HepG2 (cell line): ENCODE measurements around the gene SWI5. TPM values are rescaled to one million over a fixed set of nuclear protein-coding genes. Genes with fewer than 3 reads are reported as not detected.

Experiments
- FLYWCH1 ChIP-seq: sonication (generic); formaldehyde crosslinking; IDR thresholded peaks from 2 replicates; pipeline ENCODE4 v1.8.1; 2023; ENCODE audit warnings: mild to moderate bottlenecking, missing genetic modification reagents
- HES4 ChIP-seq: sonication (generic); formaldehyde crosslinking; IDR thresholded peaks from 2 replicates; pipeline ENCODE4 v1.9.0; 2021; ENCODE audit warnings: mild to moderate bottlenecking, missing genetic modification reagents, borderline replicate concordance
- PREB ChIP-seq: sonication (generic); formaldehyde crosslinking; IDR thresholded peaks from 2 replicates; pipeline ENCODE4 v1.4.0; 2020; ENCODE audit warnings: missing genetic modification reagents
- REST ChIP-seq, 2 experiments: IDR thresholded peaks; 2 replicates each; pipeline ENCODE4 v1.6.1; 2011 to 2012; ENCODE audit warnings: low read length in 2 of 2, borderline replicate concordance in 1 of 2, low read depth in 1 of 2, mild to moderate bottlenecking in 1 of 2, moderate library complexity in 1 of 2
- ZBTB37 ChIP-seq: sonication (generic); formaldehyde crosslinking; IDR thresholded peaks from 2 replicates; pipeline ENCODE4 v1.4.0; 2020; ENCODE audit warnings: mild to moderate bottlenecking, missing genetic modification reagents
- ZNF230 ChIP-seq: sonication (generic); formaldehyde crosslinking; IDR thresholded peaks from 2 replicates; pipeline ENCODE4 v1.4.0; 2020; ENCODE audit warnings: mild to moderate bottlenecking, missing genetic modification reagents
- ZNF260 ChIP-seq: sonication (generic); formaldehyde crosslinking; IDR thresholded peaks from 2 replicates; pipeline ENCODE4 v1.4.0; 2020; ENCODE audit warnings: missing genetic modification reagents, low read depth, mild to moderate bottlenecking, borderline replicate concordance
- ZNF577 ChIP-seq: sonication (generic); formaldehyde crosslinking; IDR thresholded peaks from 2 replicates; pipeline ENCODE4 v1.4.0; 2020; ENCODE audit warnings: mild to moderate bottlenecking, low read depth, missing genetic modification reagents, borderline replicate concordance
- ZNF703 ChIP-seq: sonication (generic); formaldehyde crosslinking; IDR thresholded peaks from 2 replicates; pipeline ENCODE4 v1.5.1; 2020; ENCODE audit warnings: missing genetic modification reagents, mild to moderate bottlenecking, moderate library complexity, borderline replicate concordance
- ZNF788 ChIP-seq: sonication (generic); formaldehyde crosslinking; IDR thresholded peaks from 2 replicates; pipeline ENCODE4 v1.5.0; 2020; ENCODE audit warnings: mild to moderate bottlenecking, missing genetic modification reagents, borderline replicate concordance
- ZNF792 ChIP-seq: IDR thresholded peaks from 2 replicates; pipeline ENCODE4 v1.6.1; 2016
- polyA plus RNA-seq, 8 experiments: library from polyadenylated mRNA; depleted of rRNA in 3 of 8; stranded (reverse) in 7 of 8; unstranded in 1 of 8; fragments of >200 nt; fragmentation: Illumina TruSeq in 4 of 8; extraction: Trizol in 4 of 8; gene quantifications; 2 replicates each; pipeline versions ENCODE4 v1.2.1 to v1.2.3, GENCODE V29; 2011 to 2016; ENCODE audit warnings: low read depth in 4 of 8, missing spikeins in 1 of 8, mixed read lengths in 1 of 8; ENCODE audit not compliant: insufficient read depth in 1 of 8
- total RNA-seq, 5 experiments: library from RNA; depleted of rRNA; stranded (reverse); fragments of >200 nt; fragmentation: Illumina TruSeq; extraction: Trizol; gene quantifications; 2 replicates each; pipeline ENCODE4 v1.2.3, GENCODE V29; 2016; ENCODE audit warnings: low read depth in 1 of 5
- TF ChIP-seq, protein P1 (sequence below): sonication (generic); formaldehyde crosslinking; IDR thresholded peaks from 2 replicates; pipeline ENCODE4 v1.5.1; 2020; ENCODE audit warnings: missing genetic modification reagents, mild to moderate bottlenecking, borderline replicate concordance
- TF ChIP-seq, protein P2 (sequence below): sonication (generic); formaldehyde crosslinking; IDR thresholded peaks from 2 replicates; pipeline ENCODE4 v1.4.0; 2020; ENCODE audit warnings: missing genetic modification reagents, mild to moderate bottlenecking, borderline replicate concordance

The SWI5 gene
- total and polyA plus RNA-seq, 2 of the 13 experiments (the other 11 are each of a cell fraction or from before 2014, with no cell fraction given) = 39.2 to 41.0 TPM

DNA sequence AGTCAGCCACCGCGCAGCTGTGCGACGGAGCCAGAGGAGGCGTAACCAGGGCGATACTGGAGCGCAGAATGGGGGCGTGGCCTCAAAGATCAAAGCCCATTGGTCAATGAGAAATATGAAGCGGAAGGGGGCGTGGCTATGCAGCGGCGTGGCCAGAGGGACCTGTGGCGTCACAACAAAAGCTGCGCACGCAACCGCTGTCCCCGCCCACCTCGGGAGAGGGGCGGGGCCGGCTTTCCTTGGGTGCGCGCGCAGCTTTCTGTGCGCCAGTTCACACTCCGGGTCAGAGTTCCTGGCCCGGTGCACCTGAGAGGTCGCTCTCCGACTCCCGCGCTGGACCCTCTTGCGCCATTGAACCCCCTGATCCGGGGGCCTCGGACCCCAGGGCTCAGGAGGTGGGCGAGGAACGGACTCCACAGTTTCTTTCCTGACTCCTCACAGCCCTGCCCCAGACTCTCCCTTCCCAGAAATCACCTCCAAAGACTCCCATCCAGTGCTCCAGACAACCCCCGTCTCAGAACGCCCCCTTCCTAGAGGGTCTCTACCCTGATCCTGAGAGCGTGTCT is at the start of gene SWI5 (continued):
- TF ChIP-seq, protein P1, sequence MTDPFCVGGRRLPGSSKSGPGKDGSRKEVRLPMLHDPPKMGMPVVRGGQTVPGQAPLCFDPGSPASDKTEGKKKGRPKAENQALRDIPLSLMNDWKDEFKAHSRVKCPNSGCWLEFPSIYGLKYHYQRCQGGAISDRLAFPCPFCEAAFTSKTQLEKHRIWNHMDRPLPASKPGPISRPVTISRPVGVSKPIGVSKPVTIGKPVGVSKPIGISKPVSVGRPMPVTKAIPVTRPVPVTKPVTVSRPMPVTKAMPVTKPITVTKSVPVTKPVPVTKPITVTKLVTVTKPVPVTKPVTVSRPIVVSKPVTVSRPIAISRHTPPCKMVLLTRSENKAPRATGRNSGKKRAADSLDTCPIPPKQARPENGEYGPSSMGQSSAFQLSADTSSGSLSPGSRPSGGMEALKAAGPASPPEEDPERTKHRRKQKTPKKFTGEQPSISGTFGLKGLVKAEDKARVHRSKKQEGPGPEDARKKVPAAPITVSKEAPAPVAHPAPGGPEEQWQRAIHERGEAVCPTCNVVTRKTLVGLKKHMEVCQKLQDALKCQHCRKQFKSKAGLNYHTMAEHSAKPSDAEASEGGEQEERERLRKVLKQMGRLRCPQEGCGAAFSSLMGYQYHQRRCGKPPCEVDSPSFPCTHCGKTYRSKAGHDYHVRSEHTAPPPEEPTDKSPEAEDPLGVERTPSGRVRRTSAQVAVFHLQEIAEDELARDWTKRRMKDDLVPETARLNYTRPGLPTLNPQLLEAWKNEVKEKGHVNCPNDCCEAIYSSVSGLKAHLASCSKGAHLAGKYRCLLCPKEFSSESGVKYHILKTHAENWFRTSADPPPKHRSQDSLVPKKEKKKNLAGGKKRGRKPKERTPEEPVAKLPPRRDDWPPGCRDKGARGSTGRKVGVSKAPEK (CRISPR knock-in tag) = no peak
- TF ChIP-seq ZNF577 (CRISPR knock-in tag) (no peak), ZNF703 (no peak), PREB (no peak), ZNF792 (CRISPR knock-in tag) (no peak), ZNF788 (CRISPR knock-in tag) (no peak), ZNF230 (0 out of 2 replicates have a peak, but pooled peaks have one; percentile 1), ZBTB37 (CRISPR knock-in tag) (no peak), REST (IDR thresholded peaks at IDR 0.05; ENCODE audit: borderline replicate concordance in 1 of 2, low read depth in 1 of 2, low read length in 2 of 2) (peak in 1 of 2 experiments; percentile 48; a peak in 1 of 4 replicates), HES4 (CRISPR knock-in tag) (no peak), FLYWCH1 (no peak), ZNF260 (no peak)
- TF ChIP-seq, protein P2, sequence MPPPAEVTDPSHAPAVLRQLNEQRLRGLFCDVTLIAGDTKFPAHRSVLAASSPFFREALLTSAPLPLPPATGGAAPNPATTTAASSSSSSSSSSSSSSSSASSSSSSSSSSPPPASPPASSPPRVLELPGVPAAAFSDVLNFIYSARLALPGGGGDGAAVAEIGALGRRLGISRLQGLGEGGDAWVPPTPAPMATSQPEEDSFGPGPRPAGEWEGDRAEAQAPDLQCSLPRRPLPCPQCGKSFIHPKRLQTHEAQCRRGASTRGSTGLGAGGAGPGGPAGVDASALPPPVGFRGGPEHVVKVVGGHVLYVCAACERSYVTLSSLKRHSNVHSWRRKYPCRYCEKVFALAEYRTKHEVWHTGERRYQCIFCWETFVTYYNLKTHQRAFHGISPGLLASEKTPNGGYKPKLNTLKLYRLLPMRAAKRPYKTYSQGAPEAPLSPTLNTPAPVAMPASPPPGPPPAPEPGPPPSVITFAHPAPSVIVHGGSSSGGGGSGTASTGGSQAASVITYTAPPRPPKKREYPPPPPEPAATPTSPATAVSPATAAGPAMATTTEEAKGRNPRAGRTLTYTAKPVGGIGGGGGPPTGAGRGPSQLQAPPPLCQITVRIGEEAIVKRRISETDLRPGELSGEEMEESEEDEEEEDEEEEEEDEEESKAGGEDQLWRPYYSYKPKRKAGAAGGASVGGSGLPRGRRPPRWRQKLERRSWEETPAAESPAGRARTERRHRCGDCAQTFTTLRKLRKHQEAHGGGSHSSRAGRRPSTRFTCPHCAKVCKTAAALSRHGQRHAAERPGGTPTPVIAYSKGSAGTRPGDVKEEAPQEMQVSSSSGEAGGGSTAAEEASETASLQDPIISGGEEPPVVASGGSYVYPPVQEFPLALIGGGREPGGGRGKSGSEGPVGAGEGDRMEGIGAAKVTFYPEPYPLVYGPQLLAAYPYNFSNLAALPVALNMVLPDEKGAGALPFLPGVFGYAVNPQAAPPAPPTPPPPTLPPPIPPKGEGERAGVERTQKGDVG (CRISPR knock-in tag) = peak; percentile 43; the same call in 1 of the 2 replicates
